HFF-Myc (cell line): ENCODE data around the gene VAMP7.
"Not testable (repeated sequence)": the region's sequence is repeated elsewhere in the genome, so short reads cannot be mapped to it uniquely, and the experiment has no call there.

Experiments used
- DNase-seq: peaks from one replicate; pipeline ENCODE4 v3.0.0-alpha.2; 2011; ENCODE audit warnings: low read depth; ENCODE audit errors: extremely low read depth
- H3K4me3 ChIP-seq: replicated peaks from 2 replicates; pipeline ENCODE4 v1.5.1; 2011; ENCODE audit warnings: low read depth, mild to moderate bottlenecking, control low read depth, low read length
- TF ChIP-seq, protein P1 (sequence below): IDR thresholded peaks from 2 replicates; pipeline ENCODE4 v1.5.1; 2012; ENCODE audit warnings: mild to moderate bottlenecking, low read depth, low read length, control low read depth; ENCODE audit errors: missing control alignments

The VAMP7 gene

DNA sequence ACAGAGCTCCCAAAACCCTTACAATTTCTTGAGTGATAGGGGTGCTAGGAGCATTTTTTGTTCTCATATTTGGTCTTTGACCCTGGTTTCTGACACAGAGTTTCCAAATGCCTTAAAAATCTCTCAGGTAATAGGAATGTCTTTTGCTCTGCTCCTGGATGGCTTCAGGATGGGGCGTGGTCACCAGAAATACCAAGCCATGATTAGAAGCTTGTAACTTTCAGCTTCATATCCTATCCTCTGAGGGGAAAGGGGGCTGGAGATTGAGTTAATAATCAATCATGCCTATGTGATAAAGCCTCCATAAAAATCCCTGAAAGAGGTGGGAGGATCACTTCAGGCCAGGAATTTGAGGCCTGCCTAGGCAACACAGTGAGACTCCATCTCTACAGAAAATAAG is 81.8 kb downstream of the VAMP7 start:
- TF ChIP-seq, protein P1, sequence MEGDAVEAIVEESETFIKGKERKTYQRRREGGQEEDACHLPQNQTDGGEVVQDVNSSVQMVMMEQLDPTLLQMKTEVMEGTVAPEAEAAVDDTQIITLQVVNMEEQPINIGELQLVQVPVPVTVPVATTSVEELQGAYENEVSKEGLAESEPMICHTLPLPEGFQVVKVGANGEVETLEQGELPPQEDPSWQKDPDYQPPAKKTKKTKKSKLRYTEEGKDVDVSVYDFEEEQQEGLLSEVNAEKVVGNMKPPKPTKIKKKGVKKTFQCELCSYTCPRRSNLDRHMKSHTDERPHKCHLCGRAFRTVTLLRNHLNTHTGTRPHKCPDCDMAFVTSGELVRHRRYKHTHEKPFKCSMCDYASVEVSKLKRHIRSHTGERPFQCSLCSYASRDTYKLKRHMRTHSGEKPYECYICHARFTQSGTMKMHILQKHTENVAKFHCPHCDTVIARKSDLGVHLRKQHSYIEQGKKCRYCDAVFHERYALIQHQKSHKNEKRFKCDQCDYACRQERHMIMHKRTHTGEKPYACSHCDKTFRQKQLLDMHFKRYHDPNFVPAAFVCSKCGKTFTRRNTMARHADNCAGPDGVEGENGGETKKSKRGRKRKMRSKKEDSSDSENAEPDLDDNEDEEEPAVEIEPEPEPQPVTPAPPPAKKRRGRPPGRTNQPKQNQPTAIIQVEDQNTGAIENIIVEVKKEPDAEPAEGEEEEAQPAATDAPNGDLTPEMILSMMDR = no peak
- H3K4me3 ChIP-seq = no peak overlapping the region
- DNase-seq = no peak

DNA sequence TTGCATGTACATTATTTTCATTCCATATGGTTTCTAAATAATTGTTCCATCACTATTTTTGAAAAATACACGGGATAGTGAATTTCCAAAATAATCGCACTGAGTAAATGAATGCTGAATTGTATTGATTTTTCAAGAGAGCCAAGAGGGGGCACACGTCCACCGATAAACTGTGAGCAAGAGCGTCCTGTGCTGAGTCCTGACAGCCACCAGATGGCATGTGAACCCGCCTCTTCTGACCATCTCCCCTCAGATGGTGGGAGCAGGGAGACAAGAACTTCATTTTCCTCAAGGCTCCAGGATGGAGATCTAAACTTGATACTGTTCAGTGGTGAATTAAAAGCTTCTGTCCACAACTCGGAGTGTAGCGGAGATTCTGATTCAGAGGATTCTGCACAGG is 85.7 kb downstream of the VAMP7 start:
- DNase-seq = no peak
- TF ChIP-seq, protein P1 = no peak
- H3K4me3 ChIP-seq = no peak overlapping the region

DNA sequence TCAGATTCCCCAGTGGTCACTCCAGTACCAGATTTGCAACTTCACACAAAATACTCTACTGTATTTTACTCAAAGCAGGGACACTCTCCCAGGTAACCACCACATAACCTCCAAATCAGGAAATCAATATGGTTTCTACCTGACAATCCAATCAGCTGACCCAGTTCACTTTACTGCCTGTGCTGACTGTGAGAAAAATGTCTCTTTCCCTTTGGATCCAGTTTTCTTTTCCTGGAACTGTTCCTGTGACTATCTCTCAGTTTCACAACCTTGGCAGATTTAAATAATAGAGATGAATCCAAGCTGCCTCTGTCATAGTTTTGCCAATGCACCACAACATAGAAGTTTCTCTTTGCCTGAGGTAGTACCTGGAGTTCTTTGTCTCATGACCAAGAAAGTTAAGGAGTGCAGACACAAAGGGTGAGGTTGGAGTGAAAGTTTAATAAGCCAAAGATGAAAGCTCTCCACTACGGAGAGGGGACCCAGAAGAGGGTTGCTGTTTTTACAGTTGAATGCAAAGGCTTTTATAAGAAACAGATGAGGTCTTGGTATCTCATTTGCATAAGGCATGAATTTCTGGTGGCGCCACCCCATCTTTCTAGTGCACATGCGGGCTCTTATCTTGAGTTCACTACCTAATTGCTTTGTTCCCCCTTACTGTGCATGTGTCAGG is 86.6 kb downstream of the VAMP7 start:
- TF ChIP-seq, protein P1 = no peak
- H3K4me3 ChIP-seq = no peak overlapping the region
- no peak for DNase-seq

DNA sequence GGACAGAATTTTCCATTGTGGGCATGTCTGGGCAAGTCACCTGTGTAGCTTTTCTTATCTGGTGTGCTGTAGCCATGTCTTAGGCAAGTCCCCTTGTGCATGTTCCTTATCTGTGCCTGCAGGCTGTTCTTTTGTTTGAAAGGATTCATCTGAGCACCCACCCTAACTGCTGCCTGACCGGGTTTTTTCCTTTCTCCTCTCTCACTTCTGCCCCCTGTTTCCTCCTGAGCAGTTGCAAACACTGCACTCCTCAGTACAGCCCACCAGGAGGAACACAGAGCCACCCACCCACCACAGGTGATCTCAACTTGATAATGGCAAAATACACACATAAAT is 87.1 kb downstream of the VAMP7 start:
- TF ChIP-seq, protein P1 = no peak
- no peak overlapping the region for H3K4me3 ChIP-seq
- no peak for DNase-seq

DNA sequence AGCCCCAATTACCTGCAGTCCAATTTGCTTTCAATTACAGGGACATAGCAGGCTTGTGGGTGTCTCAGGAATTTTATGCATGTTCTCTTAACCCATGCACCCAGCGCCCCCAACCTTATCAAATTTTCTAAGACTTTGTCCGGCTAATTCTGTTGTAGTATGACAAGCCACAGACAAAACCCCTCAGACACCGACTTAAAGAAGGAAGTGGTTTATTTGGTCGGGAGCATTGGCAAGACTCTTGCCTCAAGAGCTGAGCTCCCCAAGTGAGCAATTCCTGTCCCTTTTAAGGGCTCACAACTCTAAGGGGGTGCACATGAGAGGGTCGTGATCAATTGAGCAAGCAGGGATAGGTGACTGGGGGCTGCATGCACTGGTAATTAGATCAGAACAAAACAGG is 87.6 kb downstream of the VAMP7 start:
- TF ChIP-seq, protein P1 = no peak
- no peak overlapping the region for H3K4me3 ChIP-seq
- no peak for DNase-seq

DNA sequence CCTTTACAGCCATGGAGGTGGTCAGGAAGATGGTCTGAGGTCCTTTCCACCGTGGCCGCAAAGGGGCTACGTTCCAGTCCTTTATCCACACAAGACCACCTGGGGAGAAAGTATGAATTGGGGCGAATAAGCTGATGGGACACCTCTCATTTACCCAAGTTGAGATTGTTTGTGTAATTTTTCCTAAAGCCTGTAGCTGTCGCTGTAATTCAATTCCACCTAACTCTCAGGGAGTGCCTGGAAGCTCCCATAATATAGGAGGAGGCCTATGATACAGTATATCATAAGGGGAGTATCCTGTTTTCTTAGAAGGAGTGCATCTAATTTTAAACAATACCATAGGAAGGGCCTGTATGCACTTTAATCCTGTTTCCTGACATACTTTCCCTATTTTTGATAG is 90.5 kb downstream of the VAMP7 start:
- DNase-seq = not testable (repeated sequence)

DNA sequence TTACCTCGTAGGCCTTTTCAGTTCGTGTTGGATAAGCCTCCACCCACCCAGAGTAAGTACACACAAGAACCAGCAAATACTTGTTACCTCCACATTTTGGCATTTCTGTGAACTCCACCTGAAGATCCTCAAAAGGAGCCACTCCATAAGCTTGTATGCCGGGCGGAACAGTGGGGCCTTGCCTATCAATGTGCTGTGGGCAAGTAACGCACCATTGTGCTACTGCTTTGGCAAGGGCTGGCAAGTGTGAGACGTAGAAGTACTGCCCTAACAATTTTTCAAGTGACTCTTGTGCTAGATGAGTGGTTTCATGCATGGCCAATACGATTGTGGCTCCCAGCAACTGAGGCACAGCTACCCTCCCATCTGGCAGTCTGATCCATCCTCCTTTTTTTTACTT is 91.1 kb downstream of the VAMP7 start:
- H3K4me3 ChIP-seq, DNase-seq: not testable (repeated sequence)

More for the DNA sequence above, 90.5 kb downstream of the VAMP7 start:
- H3K4me3 ChIP-seq = not testable (repeated sequence)

DNA sequence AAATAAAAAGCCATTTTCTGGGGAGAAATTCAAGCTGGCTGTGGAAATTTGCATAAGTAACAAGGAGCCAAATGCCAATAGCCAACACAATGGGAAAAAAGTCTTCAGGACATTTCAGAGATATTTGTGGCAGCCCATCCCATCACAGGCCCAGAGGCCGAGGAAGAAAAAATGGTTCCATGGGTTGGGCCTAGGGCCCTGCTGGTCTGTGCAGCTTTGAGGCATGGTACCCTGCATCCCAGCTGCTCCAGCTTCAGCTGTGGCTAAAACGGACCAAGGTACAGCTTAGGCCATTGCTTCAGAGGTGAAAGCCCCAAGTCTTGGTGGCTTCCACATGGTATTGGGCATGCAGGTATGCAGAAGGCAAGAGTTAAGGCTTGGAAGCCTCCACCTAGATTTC is 102.2 kb downstream of the VAMP7 start:
- TF ChIP-seq, protein P1 = no peak
- H3K4me3 ChIP-seq = no peak overlapping the region
- DNase-seq = no peak
